Right lobe of liver (tissue), 4 donors: ENCODE data around the gene SPATA13.
"Not testable (repeated sequence)": the region's sequence is repeated elsewhere in the genome, so short reads cannot be mapped to it uniquely, and the experiment has no call there.

Experiments used
- CTCF ChIP-seq, 4 donors: fragments of 200-600 bp in 3 of 4; fragments of 450-650 bp in 1 of 4; IDR thresholded peaks; one replicate each; pipeline versions ENCODE4 v1.5.1 to v1.8.0; 2016 to 2022; ENCODE audit warnings: antibody characterized with exemption in 4 of 4, mild to moderate bottlenecking in 2 of 4
- POLR2A ChIP-seq: fragments of 450-650 bp; IDR thresholded peaks from one replicate; pipeline ENCODE4 v1.6.1; 2017; ENCODE audit warnings: antibody characterized with exemption, mild to moderate bottlenecking
- donor health status: DM: no; HTN: no; CAD: no.
- donor health status: DM: no; HTN: no; CAD: no.
- donor health status: DM: no; HTN: yes; CAD: no.

GRCh38 chr13:24319641-24320040 is 159.1 kb downstream of the SPATA13 start:
- not testable (repeated sequence) for TF ChIP-seq CTCF (IDR thresholded peaks at IDR 0.05); POLR2A
